ENCODE data around the gene ZNF608. TPM values are rescaled to one million over a fixed set of nuclear protein-coding genes. Genes with fewer than 3 reads are reported as not detected.

ZNF608 gene, protein sequence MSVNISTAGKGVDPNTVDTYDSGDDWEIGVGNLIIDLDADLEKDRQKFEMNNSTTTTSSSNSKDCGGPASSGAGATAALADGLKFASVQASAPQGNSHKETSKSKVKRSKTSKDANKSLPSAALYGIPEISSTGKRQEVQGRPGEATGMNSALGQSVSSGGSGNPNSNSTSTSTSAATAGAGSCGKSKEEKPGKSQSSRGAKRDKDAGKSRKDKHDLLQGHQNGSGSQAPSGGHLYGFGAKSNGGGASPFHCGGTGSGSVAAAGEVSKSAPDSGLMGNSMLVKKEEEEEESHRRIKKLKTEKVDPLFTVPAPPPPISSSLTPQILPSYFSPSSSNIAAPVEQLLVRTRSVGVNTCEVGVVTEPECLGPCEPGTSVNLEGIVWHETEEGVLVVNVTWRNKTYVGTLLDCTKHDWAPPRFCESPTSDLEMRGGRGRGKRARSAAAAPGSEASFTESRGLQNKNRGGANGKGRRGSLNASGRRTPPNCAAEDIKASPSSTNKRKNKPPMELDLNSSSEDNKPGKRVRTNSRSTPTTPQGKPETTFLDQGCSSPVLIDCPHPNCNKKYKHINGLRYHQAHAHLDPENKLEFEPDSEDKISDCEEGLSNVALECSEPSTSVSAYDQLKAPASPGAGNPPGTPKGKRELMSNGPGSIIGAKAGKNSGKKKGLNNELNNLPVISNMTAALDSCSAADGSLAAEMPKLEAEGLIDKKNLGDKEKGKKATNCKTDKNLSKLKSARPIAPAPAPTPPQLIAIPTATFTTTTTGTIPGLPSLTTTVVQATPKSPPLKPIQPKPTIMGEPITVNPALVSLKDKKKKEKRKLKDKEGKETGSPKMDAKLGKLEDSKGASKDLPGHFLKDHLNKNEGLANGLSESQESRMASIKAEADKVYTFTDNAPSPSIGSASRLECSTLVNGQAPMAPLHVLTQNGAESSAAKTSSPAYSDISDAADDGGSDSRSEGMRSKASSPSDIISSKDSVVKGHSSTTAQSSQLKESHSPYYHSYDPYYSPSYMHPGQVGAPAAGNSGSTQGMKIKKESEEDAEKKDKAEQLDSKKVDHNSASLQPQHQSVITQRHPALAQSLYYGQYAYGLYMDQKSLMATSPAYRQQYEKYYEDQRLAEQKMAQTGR (N-terminal part only)
- total RNA-seq (2014; rRNA removed; shearing (Covaris generic); ENCODE audit: low replicate concordance) = 23.9 and 24.7 TPM in 2 replicates

DNA sequence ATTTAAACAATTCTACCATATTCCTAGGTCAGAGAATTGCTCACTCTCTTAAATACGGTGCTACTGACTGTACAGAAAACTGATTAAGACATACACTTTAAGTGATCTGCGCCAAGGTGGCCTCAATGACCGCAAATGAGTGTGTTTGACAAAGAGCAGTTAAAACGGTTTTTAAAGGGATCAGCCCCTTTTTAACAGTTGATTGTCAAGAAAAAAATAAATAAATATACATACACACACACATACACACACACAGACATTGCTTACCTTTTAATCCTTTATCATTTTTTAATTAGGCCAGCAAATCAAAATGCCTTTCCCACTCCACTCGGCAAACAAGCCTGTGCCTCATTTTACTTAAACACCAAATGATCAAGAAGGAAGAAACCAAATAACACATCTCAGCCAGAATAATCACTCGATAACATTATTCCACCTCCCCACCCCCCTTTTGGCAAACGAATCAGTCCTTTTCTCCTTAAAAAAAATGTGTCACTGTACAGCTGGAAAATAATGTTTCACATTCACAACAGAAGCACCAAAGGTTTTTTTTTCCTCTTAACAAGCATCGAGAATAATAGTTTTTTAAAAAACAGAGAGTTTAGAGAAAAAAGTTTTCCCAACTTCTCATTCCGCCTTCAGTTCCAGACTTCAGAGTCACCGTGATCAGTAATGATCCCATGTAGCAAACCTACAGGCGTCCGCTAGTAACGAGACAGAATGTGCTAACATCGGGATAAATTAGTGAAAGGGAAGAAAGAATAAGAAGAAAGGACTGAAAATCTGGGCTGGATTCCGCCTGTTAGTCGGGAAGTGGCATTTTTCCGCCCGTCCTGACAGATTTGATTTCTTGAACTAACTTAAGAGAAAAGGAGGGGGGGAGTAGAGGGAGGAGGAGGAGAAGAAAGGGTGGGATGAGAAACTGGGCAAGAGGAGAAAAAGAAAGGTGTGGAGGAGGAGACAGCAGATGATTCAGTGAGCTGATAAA lies at the start of gene ZNF608:
TSS of gene ZNF608 (minus strand) at position 712 of the 988 bp plus-strand sequence. CDS start 1,650 bp downstream, outside the sequence.
- in situ Hi-C loops (cut with HindIII; ENCODE audit: low pct_unique_long_range_greater_than_20kb, low sequenced_read_pairs) = no loop called here
- DNase-seq (ENCODE audit: low read depth) = peak; percentile 87

DNA sequence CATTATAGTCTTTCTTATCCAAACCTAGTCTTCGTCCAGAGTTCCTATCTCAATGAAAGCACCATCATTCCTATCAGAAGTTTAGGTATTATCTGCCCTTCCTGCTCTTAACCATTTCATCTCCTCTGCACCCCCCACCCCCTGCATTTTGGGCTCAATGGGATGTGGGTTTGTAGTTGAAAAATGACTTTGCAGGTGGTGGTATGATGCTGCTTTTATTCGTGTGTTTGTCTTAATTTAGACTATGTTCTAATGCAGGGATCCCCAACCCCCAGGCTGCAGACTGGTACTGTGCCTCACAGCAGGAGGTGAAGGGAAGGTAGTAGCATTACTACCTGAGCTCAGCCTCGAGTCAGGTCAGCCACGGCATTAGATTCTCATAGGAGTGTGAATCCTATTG lies 49.4 kb upstream of the ZNF608 start:
- no peak for DNase-seq (ENCODE audit: low read depth)
- in situ Hi-C loops (cut with HindIII; ENCODE audit: low pct_unique_long_range_greater_than_20kb, low sequenced_read_pairs) = no loop called here

GRCh38 chr5:124790895-124791732 lies 44.7 kb upstream of the ZNF608 start:
- in situ Hi-C loops (cut with HindIII; ENCODE audit: low pct_unique_long_range_greater_than_20kb, low sequenced_read_pairs) = no loop called here
- peak; percentile 77 for DNase-seq (ENCODE audit: low read depth)

GRCh38 chr5:124790301-124790894 lies 44.0 kb upstream of the ZNF608 start:
- DNase-seq (ENCODE audit: low read depth) = no peak
- in situ Hi-C loops (cut with HindIII; ENCODE audit: low pct_unique_long_range_greater_than_20kb, low sequenced_read_pairs) = no loop called here

- peak; percentile 17 for DNase-seq (ENCODE audit: low read depth)
- in situ Hi-C loops (cut with HindIII; ENCODE audit: low pct_unique_long_range_greater_than_20kb, low sequenced_read_pairs) = no loop called here
Observed at GRCh38 chr5:124789104-124789605, 42.7 kb upstream of the ZNF608 start.

DNA sequence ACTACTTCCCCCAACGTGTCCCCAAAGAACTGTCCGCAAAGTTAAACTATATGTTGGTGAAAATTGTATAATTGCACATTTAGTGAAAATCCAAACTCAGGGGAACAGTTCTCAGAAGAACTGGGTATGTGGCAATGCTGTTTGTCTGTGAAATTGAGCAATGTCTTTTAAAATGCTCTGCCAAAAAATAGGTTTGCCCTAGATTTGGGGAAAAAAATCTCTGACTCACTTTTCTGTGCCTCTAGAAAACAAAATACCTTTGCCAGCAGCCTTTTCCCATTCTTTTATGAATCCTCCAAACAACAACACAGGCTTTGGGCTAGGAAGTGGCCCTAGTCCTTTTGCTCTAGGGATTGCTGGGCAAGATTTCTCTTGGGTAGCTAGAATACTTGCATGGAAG lies 37.4 kb upstream of the ZNF608 start:
- DNase-seq (ENCODE audit: low read depth) = no peak
- in situ Hi-C loops (cut with HindIII; ENCODE audit: low pct_unique_long_range_greater_than_20kb, low sequenced_read_pairs) = no loop called here

GRCh38 chr5:124783285-124783684 lies 36.8 kb upstream of the ZNF608 start:
- in situ Hi-C loops (cut with HindIII; ENCODE audit: low pct_unique_long_range_greater_than_20kb, low sequenced_read_pairs) = no loop called here
- no peak for DNase-seq (ENCODE audit: low read depth)

DNA sequence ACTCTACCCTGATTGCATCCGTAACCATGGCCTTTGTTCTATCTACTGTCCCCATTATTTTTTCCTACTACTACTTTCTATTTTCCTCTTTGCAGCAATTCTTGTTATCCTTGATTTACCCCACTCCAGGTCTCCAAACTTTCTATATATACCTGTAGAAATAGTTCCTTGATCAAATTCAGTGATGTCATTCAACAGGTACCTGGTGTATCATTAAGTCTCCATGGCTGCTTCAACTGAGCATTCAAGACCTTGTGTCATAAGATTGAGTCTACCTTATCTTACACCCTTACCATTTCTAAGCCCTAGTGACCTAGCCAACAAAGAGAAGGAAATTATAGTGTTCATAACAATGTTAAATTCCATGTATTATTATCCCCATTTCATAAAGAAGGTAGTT lies 35.8 kb upstream of the ZNF608 start:
- in situ Hi-C loops (cut with HindIII; ENCODE audit: low pct_unique_long_range_greater_than_20kb, low sequenced_read_pairs) = no loop called here
- DNase-seq (ENCODE audit: low read depth) = no peak

DNA sequence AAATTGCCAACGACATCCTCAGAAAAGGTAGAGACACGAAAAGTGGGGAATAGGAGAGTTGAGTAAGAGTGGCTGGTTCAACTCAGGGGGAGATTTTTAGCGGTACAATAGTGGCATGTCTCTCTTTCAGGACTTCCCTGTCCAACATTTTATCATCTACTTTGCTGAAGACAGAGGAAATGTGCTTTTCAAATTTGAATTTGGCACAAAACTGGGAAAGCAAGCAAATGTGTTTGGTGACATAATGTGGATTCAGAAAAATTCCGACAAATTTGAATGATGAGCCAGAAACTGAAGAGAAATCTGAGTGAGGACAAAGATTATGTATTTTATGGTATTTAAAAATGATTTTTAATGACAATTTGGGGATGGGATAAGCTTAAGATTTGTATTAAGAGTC lies 33.6 kb upstream of the ZNF608 start:
- in situ Hi-C loops (cut with HindIII; ENCODE audit: low pct_unique_long_range_greater_than_20kb, low sequenced_read_pairs) = no loop called here
- no peak for DNase-seq (ENCODE audit: low read depth)

DNA sequence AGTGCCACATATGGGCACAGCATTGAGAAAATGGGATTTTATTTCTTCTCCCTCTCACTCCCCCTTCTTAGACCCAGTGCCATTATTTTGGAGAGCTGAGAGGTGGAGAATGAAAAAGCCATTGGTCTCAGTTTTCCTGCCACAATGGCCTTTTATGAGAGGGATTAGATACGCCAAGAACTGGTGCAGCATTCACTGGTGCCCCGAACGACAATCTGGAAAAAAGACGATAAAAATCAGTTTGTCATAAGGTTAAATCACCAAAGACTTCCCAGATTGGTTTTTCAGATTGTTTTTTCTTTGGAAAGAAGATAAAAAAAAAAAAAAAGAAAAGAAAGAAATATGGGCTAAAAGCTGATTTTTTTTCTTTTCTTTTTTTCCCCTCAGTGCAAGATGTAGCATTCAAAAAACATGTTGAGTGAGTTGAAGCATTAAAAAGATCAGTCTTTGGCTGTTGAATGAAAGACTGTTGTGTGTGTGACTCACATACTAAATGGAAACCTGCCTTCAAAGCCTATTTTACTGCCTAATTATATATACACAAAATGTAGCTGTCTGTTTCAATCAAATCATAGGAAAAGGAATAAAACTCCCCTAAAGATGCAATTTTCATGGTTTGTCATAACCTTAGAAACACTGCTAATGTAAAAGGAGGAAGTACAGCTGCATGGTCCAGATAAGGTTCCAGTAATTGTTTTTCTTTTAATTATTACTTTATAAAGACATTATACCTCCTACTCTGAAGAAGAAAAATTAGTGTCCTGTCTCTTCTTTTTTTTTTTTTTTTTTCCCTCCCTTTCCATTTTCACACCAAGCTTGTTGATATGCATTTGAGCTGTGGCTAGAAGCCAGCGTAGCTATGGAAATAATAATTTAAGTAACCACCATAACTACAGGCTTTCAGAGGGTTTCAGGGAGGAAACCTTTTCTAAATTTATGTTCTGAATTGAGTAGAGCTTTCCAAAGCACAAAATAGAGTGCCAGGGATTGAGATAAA lies 27.2 kb upstream of the ZNF608 start:
- DNase-seq (ENCODE audit: low read depth) = no peak
- in situ Hi-C loops (cut with HindIII; ENCODE audit: low pct_unique_long_range_greater_than_20kb, low sequenced_read_pairs) = no loop called here

- in situ Hi-C loops (cut with HindIII; ENCODE audit: low pct_unique_long_range_greater_than_20kb, low sequenced_read_pairs) = no loop called here
- no peak for DNase-seq (ENCODE audit: low read depth)
Observed at GRCh38 chr5:124772457-124773200, 26.2 kb upstream of the ZNF608 start.

- no peak for DNase-seq (ENCODE audit: low read depth)
- in situ Hi-C loops (cut with HindIII; ENCODE audit: low pct_unique_long_range_greater_than_20kb, low sequenced_read_pairs) = no loop called here
Observed at GRCh38 chr5:124771761-124772160, 25.3 kb upstream of the ZNF608 start.

- DNase-seq (ENCODE audit: low read depth) = no peak
- in situ Hi-C loops (cut with HindIII; ENCODE audit: low pct_unique_long_range_greater_than_20kb, low sequenced_read_pairs) = no loop called here
Observed at GRCh38 chr5:124764992-124765611, 18.7 kb upstream of the ZNF608 start.

DNA sequence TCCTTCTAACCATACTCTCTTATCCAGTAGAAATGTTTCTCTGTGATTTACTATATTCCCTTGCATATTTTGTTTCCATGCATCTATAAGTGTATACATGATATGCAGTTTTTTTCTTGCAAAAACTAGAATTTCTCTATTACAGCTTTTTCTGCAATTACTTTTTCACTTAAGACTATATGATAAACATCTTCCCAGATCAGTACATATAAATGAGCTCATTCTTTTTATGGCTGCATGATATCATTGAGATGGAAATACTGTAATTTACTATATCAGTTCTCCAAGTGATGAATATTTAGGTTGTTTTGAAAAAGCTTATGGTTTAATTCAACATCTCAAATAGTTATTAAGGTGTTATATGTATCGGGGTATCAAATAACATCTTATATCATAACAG lies 18.1 kb upstream of the ZNF608 start:
- no peak for DNase-seq (ENCODE audit: low read depth)
- in situ Hi-C loops (cut with HindIII; ENCODE audit: low pct_unique_long_range_greater_than_20kb, low sequenced_read_pairs) = no loop called here
